Muscle layer of duodenum (tissue), 2 donors: Measurements from ENCODE around the gene POLE3.
A peak's percentile ranks its signal among the peaks of the same experiment; 100 is the strongest.

Experiments
- H3K27ac ChIP-seq: one replicate; pipeline ENCODE4 v1.7.0; 2013; ENCODE audit warnings: mild to moderate bottlenecking, low read length
- H3K27me3 ChIP-seq: one replicate; pipeline ENCODE4 v1.7.0; 2013; ENCODE audit warnings: low read depth, mild to moderate bottlenecking, control low read depth, low read length
- H3K36me3 ChIP-seq, 2 donors: one replicate each; pipeline ENCODE4 v1.7.0; 2013; ENCODE audit warnings: low read length in 2 of 2, control low read depth in 1 of 2, mild to moderate bottlenecking in 1 of 2; ENCODE audit not compliant: insufficient read depth in 2 of 2, control insufficient read depth in 1 of 2
- H3K4me1 ChIP-seq, 2 donors: one replicate each; pipeline ENCODE4 v1.7.0; 2013; ENCODE audit warnings: low read length in 2 of 2, mild to moderate bottlenecking in 2 of 2, control low read depth in 1 of 2, moderate library complexity in 1 of 2; ENCODE audit not compliant: insufficient read depth in 2 of 2, control insufficient read depth in 1 of 2
- H3K4me3 ChIP-seq, 2 donors: one replicate each; pipeline ENCODE4 v1.7.0; 2013; ENCODE audit warnings: low read length in 2 of 2, low read depth in 1 of 2, mild to moderate bottlenecking in 1 of 2
- H3K9me3 ChIP-seq, 2 donors: one replicate each; pipeline ENCODE4 v1.7.0; 2013; ENCODE audit warnings: low read length in 2 of 2, control low read depth in 1 of 2, mild to moderate bottlenecking in 1 of 2; ENCODE audit not compliant: control insufficient read depth in 1 of 2
- donor health status: healthy.

Gene POLE3

GRCh38 chr9:113401027-113401792 is 9.3 kb downstream of the POLE3 start, which contains the start of gene ALAD:
Gene ALAD, minus strand, starts transcription at chr9:113401284. Its CDS starts 7,725 bp downstream, at chr9:113393559.
- Histone ChIP-seq H3K27me3 (no peaks in the 10 kb centered on the region), H3K27ac (peak within 1 kb of the TSS; percentile 82), H3K36me3 (no peaks in the 10 kb centered on the region), H3K4me1 (peaks cover 14 to 16% of the 10 kb centered on the region in 2 donors), H3K9me3 (no peaks in the 10 kb centered on the region), H3K4me3 (peak within 1 kb of the TSS; percentile 80 to 92)

GRCh38 chr9:113399646-113400200 is 10.8 kb downstream of the POLE3 start:
- Histone ChIP-seq H3K27me3 (no peaks in the 10 kb centered on the region), H3K4me1 (peaks cover 14 to 16% of the 10 kb centered on the region in 2 donors), H3K36me3 (peaks cover 0 to 6% of the 10 kb centered on the region in 2 donors), H3K27ac (no peak overlapping the region), H3K4me3 (peak overlapping the region in 1 of 2 donors; percentile 45), H3K9me3 (no peaks in the 10 kb centered on the region)

DNA sequence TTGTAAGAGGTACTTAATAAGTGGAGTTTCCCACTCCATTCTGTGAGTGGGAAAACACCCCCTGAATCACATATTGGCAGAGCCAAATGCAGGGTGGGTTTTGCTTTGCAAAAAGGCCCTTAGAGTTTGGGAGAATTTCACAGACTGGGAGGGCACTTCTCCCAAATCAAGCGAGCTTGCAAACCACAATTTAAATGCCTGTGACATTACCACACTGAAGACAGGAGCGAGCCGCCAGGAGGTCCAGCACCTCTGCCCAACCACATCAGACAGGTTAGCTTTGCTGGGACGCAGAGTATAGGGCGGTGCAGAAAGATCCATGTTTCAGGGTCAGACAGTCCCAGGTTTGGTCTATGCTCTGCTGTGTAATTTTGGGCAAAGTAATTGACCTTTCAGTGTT is 11.7 kb downstream of the POLE3 start:
- H3K27ac ChIP-seq: no peak overlapping the region
- H3K27me3 ChIP-seq: no peaks in the 10 kb centered on the region
- H3K9me3 ChIP-seq: no peaks in the 10 kb centered on the region
- no peak overlapping the region for H3K4me3 ChIP-seq
- H3K4me1 ChIP-seq: peaks cover 14 to 16% of the 10 kb centered on the region in 2 donors
- peaks cover 0 to 6% of the 10 kb centered on the region in 2 donors for H3K36me3 ChIP-seq

DNA sequence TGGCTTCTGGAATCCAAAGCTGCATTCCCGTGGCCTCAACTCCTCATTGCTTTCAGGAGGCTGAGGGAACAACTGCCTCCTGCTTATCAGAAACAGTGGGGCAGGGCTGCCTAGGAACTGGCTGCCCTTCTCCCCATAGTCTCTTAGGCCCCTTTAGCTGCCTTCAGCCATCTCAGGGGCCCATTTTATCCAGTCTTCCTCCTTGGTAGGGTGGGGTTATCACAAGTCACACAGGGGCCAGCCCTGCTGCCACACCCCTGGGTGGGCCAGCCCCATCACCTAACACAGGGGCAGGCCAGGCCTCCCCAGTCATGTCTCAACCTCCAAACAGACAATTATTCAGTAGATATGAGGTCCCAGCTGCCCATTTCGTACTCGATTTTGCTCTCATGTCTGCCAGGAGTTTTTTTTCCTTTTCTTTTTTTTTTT is 13.3 kb downstream of the POLE3 start:
- peaks cover 14 to 16% of the 10 kb centered on the region in 2 donors for H3K4me1 ChIP-seq
- no peak overlapping the region for H3K4me3 ChIP-seq
- no peaks in the 10 kb centered on the region for H3K27me3 ChIP-seq
- H3K36me3 ChIP-seq: peaks cover 0 to 19% of the 10 kb centered on the region in 2 donors
- H3K27ac ChIP-seq: no peak overlapping the region
- no peaks in the 10 kb centered on the region for H3K9me3 ChIP-seq

DNA sequence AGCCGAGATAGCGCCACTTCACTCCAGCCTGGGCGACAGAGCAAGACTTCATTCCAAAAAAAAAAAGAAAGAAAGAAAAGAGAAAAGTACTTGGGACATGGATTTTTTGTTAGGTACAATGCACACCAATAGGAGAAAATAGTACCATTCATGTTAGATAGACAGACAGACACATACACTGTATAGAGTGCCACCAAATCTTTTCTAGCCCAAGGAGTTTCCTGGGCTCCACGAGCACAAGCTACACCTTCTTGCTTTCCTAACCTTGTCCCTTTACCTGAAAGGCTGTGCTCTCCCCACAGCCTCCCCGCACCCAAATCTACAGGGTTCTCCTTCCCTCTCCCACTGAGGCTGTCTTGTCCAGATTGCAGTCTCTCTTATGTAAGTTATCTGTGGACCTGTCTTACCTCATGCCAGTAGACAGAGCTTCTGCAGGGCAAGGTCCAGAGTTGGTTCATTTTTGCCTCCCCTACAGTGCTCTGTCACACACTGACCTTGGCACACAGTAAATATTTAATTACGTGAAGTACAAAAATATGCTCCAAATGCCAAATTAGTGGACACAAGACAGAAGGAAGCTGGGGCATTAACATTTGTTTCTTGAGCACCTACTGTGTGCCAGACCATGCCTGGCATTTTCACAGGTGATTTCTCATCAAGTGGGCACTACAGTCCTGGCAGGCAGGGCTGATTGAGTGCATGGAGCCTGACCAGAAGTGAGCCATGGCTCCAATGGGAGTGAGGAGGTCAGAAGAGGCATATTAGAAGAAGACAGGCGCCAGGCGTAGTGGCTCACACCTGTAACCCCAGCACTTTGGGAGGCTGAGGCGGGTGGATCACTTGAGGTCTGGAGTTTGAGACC is 15.2 kb downstream of the POLE3 start:
- Histone ChIP-seq H3K27ac (no peak overlapping the region), H3K27me3 (no peaks in the 10 kb centered on the region), H3K36me3 (peaks cover 15 to 39% of the 10 kb centered on the region in 2 donors), H3K4me1 (peaks cover 8 to 11% of the 10 kb centered on the region in 2 donors), H3K9me3 (no peaks in the 10 kb centered on the region), H3K4me3 (no peak overlapping the region)

- H3K4me3 ChIP-seq: no peak overlapping the region
- peaks cover 0 to 5% of the 10 kb centered on the region in 2 donors for H3K4me1 ChIP-seq
- peaks cover 29 to 58% of the 10 kb centered on the region in 2 donors for H3K36me3 ChIP-seq
- H3K27me3 ChIP-seq: no peaks in the 10 kb centered on the region
- H3K27ac ChIP-seq: no peak overlapping the region
- no peaks in the 10 kb centered on the region for H3K9me3 ChIP-seq
These were observed 17.2 kb downstream of the POLE3 start for GRCh38 chr9:113393281-113393680.

DNA sequence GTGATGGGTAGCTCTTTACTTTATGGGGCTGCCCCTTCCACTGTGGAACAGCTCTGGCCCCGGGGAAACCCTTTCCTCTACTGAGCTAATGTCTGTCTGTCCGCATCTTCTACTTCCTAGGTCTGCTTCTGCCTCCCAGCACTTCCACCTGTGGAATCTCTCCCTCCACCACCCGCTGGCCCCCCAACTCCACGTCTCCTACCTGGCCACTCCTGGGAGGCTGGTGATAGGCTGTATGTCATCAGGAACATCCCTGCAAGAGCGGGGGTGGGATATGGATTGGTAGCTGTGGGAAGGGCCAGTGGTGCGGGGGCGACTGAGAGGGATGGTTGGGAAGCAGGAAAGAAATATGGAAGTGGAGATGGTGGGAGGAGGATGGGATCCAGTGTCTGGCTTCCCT is 18.6 kb downstream of the POLE3 start:
- Histone ChIP-seq H3K27me3 (no peaks in the 10 kb centered on the region), H3K9me3 (no peaks in the 10 kb centered on the region), H3K4me1 (no peaks in the 10 kb centered on the region), H3K36me3 (peaks cover 38 to 72% of the 10 kb centered on the region in 2 donors), H3K4me3 (no peak overlapping the region), H3K27ac (no peak overlapping the region)

GRCh38 chr9:113390192-113390960 is 20.1 kb downstream of the POLE3 start:
- H3K36me3 ChIP-seq: peaks cover 40 to 81% of the 10 kb centered on the region in 2 donors

GRCh38 chr9:113389451-113389850 is 21.0 kb downstream of the POLE3 start:
- Histone ChIP-seq H3K27me3 (no peaks in the 10 kb centered on the region), H3K9me3 (no peaks in the 10 kb centered on the region), H3K4me1 (no peaks in the 10 kb centered on the region), H3K4me3 (no peak overlapping the region), H3K36me3 (peaks cover 40 to 78% of the 10 kb centered on the region in 2 donors), H3K27ac (no peak overlapping the region)

More at GRCh38 chr9:113390192-113390960, 20.1 kb downstream of the POLE3 start:
- no peaks in the 10 kb centered on the region for H3K4me1 ChIP-seq
- H3K4me3 ChIP-seq: no peak overlapping the region
- H3K27me3 ChIP-seq: no peaks in the 10 kb centered on the region
- H3K27ac ChIP-seq: no peak overlapping the region
- H3K9me3 ChIP-seq: no peaks in the 10 kb centered on the region

GRCh38 chr9:113388833-113389232 is 21.6 kb downstream of the POLE3 start:
- no peaks in the 10 kb centered on the region for H3K9me3 ChIP-seq
- peaks cover 40 to 78% of the 10 kb centered on the region in 2 donors for H3K36me3 ChIP-seq
- H3K27ac ChIP-seq: no peak overlapping the region
- no peak overlapping the region for H3K4me3 ChIP-seq
- no peaks in the 10 kb centered on the region for H3K4me1 ChIP-seq
- no peaks in the 10 kb centered on the region for H3K27me3 ChIP-seq
